ENCODE data around the gene CMTM4.

GRCh38 chr16:66594739-66595138 is 101.8 kb downstream of the CMTM4 start:
- TF ChIP-seq EZH2 (IDR thresholded peaks at IDR 0.05) (no peak), POLR2AphosphoS5 (IDR thresholded peaks at IDR 0.05; ENCODE audit: borderline replicate concordance, low read depth, low read length) (no peak)

All from SK-N-MC (cell line).